ENCODE data around the gene RAD9A. TPM values are rescaled to one million over a fixed set of nuclear protein-coding genes. Genes with fewer than 3 reads are reported as not detected.

Gene RAD9A
- total RNA-seq, 1 experiment from 2014 or later: 26.9 TPM

DNA sequence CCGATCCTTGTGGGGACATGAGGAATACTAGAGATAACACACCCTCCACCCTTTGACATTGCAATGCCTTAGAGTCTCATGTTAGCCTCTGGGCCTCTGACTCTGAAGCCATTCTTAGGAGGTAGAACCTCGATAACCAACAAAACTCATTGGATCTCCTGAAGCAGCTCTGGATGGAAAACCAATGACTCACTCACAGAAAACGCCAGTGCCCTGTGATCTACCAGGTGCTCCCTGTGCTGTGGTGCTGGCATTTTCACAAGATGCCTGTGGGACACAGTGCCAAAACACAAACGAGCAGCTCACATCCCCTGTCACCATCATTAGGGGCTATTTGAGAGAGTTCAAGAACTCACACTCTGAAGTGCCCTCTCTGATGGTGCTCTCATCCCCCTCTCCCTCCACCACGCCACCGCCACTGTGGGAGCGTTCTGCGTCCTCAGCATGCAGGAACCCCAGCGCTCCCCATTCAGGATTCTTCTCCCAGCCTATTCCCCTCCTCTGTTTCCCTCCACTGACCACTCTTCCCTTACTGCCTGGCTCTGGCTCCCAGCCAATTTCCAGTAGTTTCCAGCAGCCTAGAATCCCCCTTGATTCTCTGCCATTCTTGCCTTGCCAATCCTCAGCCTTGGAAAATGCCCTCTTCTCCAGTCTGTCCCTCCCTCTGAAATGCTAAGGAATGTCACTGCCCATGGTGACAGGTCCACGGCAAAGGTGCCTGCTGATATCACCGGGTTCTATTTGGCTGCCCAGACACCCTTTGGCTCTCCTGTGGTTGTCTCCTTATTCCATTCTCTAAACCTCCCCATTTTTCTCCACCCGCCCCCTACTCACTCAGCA lies 33.7 kb upstream of the RAD9A start:
- no TSS peak for BruUV-seq (replicated peaks)
- no peak for DNase-seq
- no peaks in the 10 kb centered on the region for H3K27me3 Mint-ChIP-seq (ENCODE audit: unreplicated experiment)
- intact Hi-C loops (cut with micrococcal nuclease; ENCODE audit: unreplicated experiment): loop anchor here (10.0 kb wide), 1 partner anchor 147 kb away; the partner anchor contains the start of genes CDK2AP2 and PITPNM1
- TF ChIP-seq, protein P1, sequence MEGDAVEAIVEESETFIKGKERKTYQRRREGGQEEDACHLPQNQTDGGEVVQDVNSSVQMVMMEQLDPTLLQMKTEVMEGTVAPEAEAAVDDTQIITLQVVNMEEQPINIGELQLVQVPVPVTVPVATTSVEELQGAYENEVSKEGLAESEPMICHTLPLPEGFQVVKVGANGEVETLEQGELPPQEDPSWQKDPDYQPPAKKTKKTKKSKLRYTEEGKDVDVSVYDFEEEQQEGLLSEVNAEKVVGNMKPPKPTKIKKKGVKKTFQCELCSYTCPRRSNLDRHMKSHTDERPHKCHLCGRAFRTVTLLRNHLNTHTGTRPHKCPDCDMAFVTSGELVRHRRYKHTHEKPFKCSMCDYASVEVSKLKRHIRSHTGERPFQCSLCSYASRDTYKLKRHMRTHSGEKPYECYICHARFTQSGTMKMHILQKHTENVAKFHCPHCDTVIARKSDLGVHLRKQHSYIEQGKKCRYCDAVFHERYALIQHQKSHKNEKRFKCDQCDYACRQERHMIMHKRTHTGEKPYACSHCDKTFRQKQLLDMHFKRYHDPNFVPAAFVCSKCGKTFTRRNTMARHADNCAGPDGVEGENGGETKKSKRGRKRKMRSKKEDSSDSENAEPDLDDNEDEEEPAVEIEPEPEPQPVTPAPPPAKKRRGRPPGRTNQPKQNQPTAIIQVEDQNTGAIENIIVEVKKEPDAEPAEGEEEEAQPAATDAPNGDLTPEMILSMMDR (IDR thresholded peaks at IDR 0.05; ENCODE audit: unreplicated experiment): no peak
- no peak overlapping the region for H3K4me3 Mint-ChIP-seq (ENCODE audit: low read depth, unreplicated experiment)
- peak overlapping the region; percentile 89 for H3K27ac Mint-ChIP-seq (ENCODE audit: unreplicated experiment)
- H3K9me3 Mint-ChIP-seq (ENCODE audit: low read depth, unreplicated experiment): no peaks in the 10 kb centered on the region
- H3K36me3 Mint-ChIP-seq (ENCODE audit: insufficient read depth, unreplicated experiment): peaks cover 33% of the 10 kb centered on the region
- H3K4me1 Mint-ChIP-seq (ENCODE audit: low read depth, unreplicated experiment): peaks cover 65% of the 10 kb centered on the region
- CTCF ChIA-PET: interaction anchor here (0.6 to 3.6 kb wide), 5 partner anchors 13 to 91 kb away, joined by 3 to 36 read pairs (median 12); partner anchors contain the start of gene CLCF1

DNA sequence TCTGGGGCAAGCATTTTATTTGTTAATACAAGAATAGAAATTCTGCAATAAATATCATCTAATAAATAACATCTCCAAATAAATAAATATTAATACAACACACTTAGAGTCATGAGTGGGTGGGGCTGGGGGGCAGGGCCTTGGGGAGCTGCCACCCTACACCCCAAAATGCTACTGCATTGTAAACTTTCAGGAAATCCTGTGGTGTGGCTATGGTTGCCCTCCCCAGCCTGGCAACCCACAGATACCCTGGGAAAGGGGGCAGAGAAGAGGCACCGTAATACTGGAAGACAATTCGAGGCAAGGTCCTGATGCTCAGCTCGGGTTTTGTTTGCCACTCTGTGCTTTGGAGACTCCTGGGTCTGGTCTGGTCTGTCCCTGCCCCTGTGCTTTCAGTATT lies 27.6 kb upstream of the RAD9A start:
- intact Hi-C loops (cut with micrococcal nuclease; ENCODE audit: unreplicated experiment): no loop called here
- CTCF ChIA-PET: interaction anchor here (0.7 to 1.2 kb wide), 2 partner anchors 10 to 14 kb away, joined by 3 read pairs; no protein-coding TSS in a partner anchor
- peak overlapping the region; percentile 35 for H3K27ac Mint-ChIP-seq (ENCODE audit: unreplicated experiment)
- no peak overlapping the region for H3K4me3 Mint-ChIP-seq (ENCODE audit: low read depth, unreplicated experiment)
- no TSS peak for BruUV-seq (replicated peaks)
- H3K4me1 Mint-ChIP-seq (ENCODE audit: low read depth, unreplicated experiment): peaks cover 25% of the 10 kb centered on the region
- no peaks in the 10 kb centered on the region for H3K9me3 Mint-ChIP-seq (ENCODE audit: low read depth, unreplicated experiment)
- no peaks in the 10 kb centered on the region for H3K27me3 Mint-ChIP-seq (ENCODE audit: unreplicated experiment)
- DNase-seq: no peak
- TF ChIP-seq, protein P1 (IDR thresholded peaks at IDR 0.05; ENCODE audit: unreplicated experiment): no peak
- peaks cover 22% of the 10 kb centered on the region for H3K36me3 Mint-ChIP-seq (ENCODE audit: insufficient read depth, unreplicated experiment)

DNA sequence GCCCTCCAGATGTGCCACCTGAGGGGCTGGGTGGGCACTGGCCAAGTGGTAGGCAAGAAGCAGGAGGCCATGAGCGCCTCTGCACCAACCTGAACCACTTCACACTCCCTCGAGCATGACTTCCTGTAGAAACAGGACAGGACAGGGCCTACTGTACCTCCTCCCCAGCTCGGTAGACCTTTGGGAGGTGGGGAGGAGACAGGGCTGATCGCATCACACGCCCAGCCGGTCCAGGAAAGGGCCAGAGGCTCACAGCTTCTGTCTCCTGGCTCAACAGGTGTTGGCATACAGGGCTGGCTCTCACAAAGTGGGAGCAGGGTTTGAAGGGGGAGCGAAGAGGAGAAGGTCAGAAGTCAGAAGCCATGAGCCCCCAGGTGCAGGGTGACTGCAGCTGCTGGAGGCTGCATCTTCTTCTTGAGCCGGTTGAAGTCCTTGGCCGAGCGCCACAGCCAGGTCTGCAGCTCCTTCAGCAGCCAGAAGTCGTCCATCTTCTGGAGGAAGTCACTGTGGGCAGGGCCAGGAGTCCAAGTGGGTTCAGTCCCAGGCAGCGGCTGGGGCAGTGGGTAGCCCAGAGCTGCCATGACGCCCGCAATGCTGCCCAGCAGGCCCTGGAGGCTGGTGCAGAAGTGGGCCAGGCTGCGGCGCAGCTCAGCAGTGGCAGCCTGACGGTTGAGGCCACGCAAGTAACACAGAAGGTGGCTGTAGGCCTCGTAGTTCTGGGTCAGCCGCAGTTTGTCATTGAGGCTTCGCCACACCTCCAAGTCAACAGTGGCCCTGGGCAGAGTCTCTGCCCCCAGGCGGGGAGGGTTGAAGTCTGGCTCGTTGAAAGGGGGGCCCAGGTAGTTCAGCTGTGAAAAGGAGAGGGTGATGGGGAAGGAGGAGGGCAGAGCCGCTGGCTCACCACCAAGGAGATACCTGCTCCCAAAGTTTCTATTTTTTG lies 26.7 kb upstream of the RAD9A start:
- no peak overlapping the region for H3K4me3 Mint-ChIP-seq (ENCODE audit: low read depth, unreplicated experiment)
- TF ChIP-seq, protein P1 (IDR thresholded peaks at IDR 0.05; ENCODE audit: unreplicated experiment): no peak
- peaks cover 23% of the 10 kb centered on the region for H3K4me1 Mint-ChIP-seq (ENCODE audit: low read depth, unreplicated experiment)
- H3K27ac Mint-ChIP-seq (ENCODE audit: unreplicated experiment): no peak overlapping the region
- CTCF ChIA-PET: no interaction called here
- DNase-seq: no peak
- intact Hi-C loops (cut with micrococcal nuclease; ENCODE audit: unreplicated experiment): no loop called here
- no peaks in the 10 kb centered on the region for H3K9me3 Mint-ChIP-seq (ENCODE audit: low read depth, unreplicated experiment)
- H3K36me3 Mint-ChIP-seq (ENCODE audit: insufficient read depth, unreplicated experiment): peaks cover 26% of the 10 kb centered on the region
- H3K27me3 Mint-ChIP-seq (ENCODE audit: unreplicated experiment): no peaks in the 10 kb centered on the region
- no TSS peak for BruUV-seq (replicated peaks)

DNA sequence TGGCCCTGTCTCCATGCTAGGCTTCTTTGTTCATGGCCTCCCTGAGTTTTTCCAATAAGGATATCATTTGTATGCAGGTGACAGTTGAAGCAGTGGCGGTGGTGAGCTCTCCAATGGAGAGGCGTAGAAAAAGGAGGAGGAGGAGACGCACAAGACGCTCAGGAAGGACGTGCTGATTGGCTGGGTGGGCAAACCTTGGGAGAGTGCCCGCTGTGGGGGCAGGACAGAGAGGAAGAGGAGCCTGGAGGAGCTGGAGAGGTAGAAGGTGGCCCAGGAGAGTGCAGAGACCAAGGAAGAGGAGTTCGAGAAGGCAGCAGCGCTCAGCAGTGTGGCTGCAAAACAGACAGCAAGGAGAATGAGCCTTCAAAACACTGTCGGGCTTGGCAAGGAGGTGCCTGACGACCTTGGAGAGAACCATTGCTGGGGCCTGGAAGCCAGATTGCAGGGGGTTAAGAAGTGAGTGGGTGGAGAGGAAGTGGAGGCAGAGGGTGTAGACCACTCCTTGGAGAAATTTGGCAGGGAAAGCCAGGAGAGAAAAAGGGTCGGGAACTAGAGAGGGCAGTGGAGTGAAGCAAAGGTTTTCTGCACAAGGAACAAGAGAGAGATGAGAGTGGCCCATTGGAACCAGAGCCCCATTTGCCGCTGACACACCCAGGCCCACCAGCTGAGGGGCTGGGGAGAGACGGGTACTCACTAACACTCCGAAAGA lies 25.9 kb upstream of the RAD9A start:
- H3K27ac Mint-ChIP-seq (ENCODE audit: unreplicated experiment): no peak overlapping the region
- BruUV-seq (replicated peaks): no TSS peak
- intact Hi-C loops (cut with micrococcal nuclease; ENCODE audit: unreplicated experiment): no loop called here
- H3K27me3 Mint-ChIP-seq (ENCODE audit: unreplicated experiment): no peaks in the 10 kb centered on the region
- H3K4me1 Mint-ChIP-seq (ENCODE audit: low read depth, unreplicated experiment): peaks cover 31% of the 10 kb centered on the region
- CTCF ChIA-PET: no interaction called here
- H3K36me3 Mint-ChIP-seq (ENCODE audit: insufficient read depth, unreplicated experiment): peaks cover 27% of the 10 kb centered on the region
- no peaks in the 10 kb centered on the region for H3K9me3 Mint-ChIP-seq (ENCODE audit: low read depth, unreplicated experiment)
- DNase-seq: no peak
- TF ChIP-seq, protein P1 (IDR thresholded peaks at IDR 0.05; ENCODE audit: unreplicated experiment): no peak
- no peak overlapping the region for H3K4me3 Mint-ChIP-seq (ENCODE audit: low read depth, unreplicated experiment)
